Endodermal cell (in vitro differentiated cells): Measurements from ENCODE around the gene IGFBP2. TPM values are rescaled to one million over a fixed set of nuclear protein-coding genes. Genes with fewer than 3 reads are reported as not detected.

ENCODE experiments used
- DNase-seq: peaks from one replicate; pipeline ENCODE4 v3.0.0-alpha.2; 2017
- H3K27ac ChIP-seq: 2 replicates; pipeline ENCODE4 v1.5.1; 2013; ENCODE audit warnings: mild to moderate bottlenecking, low read depth, low read length, moderate library complexity
- H3K27me3 ChIP-seq: 2 replicates; pipeline ENCODE4 v1.6.1; 2013; ENCODE audit warnings: mild to moderate bottlenecking, low read length, moderate library complexity; ENCODE audit not compliant: insufficient read depth, control insufficient read depth, poor library complexity, severe bottlenecking
- H3K36me3 ChIP-seq: 2 replicates; pipeline ENCODE4 v1.7.0; 2013; ENCODE audit warnings: mild to moderate bottlenecking, low read length, moderate library complexity; ENCODE audit not compliant: control insufficient read depth, insufficient read depth
- H3K4me1 ChIP-seq: one replicate; pipeline ENCODE4 v1.7.0; 2013; ENCODE audit warnings: low read length; ENCODE audit not compliant: control insufficient read depth, insufficient read depth
- H3K4me3 ChIP-seq: 2 replicates; pipeline ENCODE4 v1.5.1; 2013; ENCODE audit warnings: mild to moderate bottlenecking, low read length, moderate library complexity
- H3K9ac ChIP-seq: 2 replicates; pipeline ENCODE4 v1.6.1; 2013; ENCODE audit warnings: mild to moderate bottlenecking, low read length, moderate library complexity; ENCODE audit not compliant: poor library complexity, severe bottlenecking; ENCODE audit errors: extremely low read depth
- H3K9me3 ChIP-seq: 2 replicates; pipeline ENCODE4 v1.6.1; 2013; ENCODE audit warnings: mild to moderate bottlenecking, low read length, moderate library complexity; ENCODE audit not compliant: control insufficient read depth
- H3K27ac Mint-ChIP-seq: 2 replicates; pipeline ENCODE4 v1.8.0; 2020; ENCODE audit warnings: mixed read lengths
- H3K27me3 Mint-ChIP-seq: 2 replicates; pipeline ENCODE4 v1.8.0; 2021; ENCODE audit warnings: mild to moderate bottlenecking, mixed read lengths; ENCODE audit not compliant: insufficient read depth
- H3K36me3 Mint-ChIP-seq: 2 replicates; pipeline ENCODE4 v1.8.0; 2020; ENCODE audit warnings: low read depth, mixed read lengths
- H3K4me1 Mint-ChIP-seq: 2 replicates; pipeline ENCODE4 v1.8.0; 2020; ENCODE audit warnings: mixed read lengths
- H3K4me3 Mint-ChIP-seq: 2 replicates; pipeline ENCODE4 v1.8.0; 2020; ENCODE audit warnings: mild to moderate bottlenecking, moderate library complexity, mixed read lengths
- H3K9me3 Mint-ChIP-seq: 2 replicates; pipeline ENCODE4 v1.8.0; 2020; ENCODE audit warnings: mild to moderate bottlenecking, mixed read lengths
- CTCF ChIP-seq: fragments of 200-600 bp; sonication (generic); conservative IDR thresholded peaks from 2 replicates; pipeline ENCODE4 v1.5.0; 2021; ENCODE audit warnings: antibody characterized with exemption, mild to moderate bottlenecking
- WGBS, 2 experiments: methylation state at CpG; one replicate each; pipeline versions ENCODE4 v1.1.5 to v1.1.7; 2013; ENCODE audit warnings: missing lambda C conversion rate in 2 of 2, mixed read lengths in 1 of 2; ENCODE audit not compliant: insufficient coverage in 1 of 2, insufficient read length in 1 of 2; 5-methylcytosine and 5-hydroxymethylcytosine counted together
- total RNA-seq, 2 donors: library from RNA; stranded (reverse); fragmentation: NEBNext Ultra II Directional in 1 of 2; extraction: Animal tissue kit (Norgen Biotek cat#: 25700) in 1 of 2; gene quantifications; 2 replicates in 1 of 2; 3 replicates in 1 of 2; pipeline ENCODE4 v1.2.1, GENCODE V29; 2021

Gene IGFBP2
- total RNA-seq, 2 donors from 2014 or later: 80.8 to 313 TPM

GRCh38 chr2:216601632-216602409 lies 31.4 kb upstream of the IGFBP2 start:
- Mint-ChIP-seq H3K4me1 (peaks cover 23% of the 10 kb centered on the region), H3K9me3 (no peaks in the 10 kb centered on the region), H3K27ac (no peak overlapping the region), H3K27me3 (no peaks in the 10 kb centered on the region), H3K36me3 (no peaks in the 10 kb centered on the region), H3K4me3 (no peak overlapping the region)
- TF ChIP-seq CTCF: no peak
- Histone ChIP-seq H3K4me3 (no peak overlapping the region), H3K9me3 (no peaks in the 10 kb centered on the region), H3K27me3 (no peaks in the 10 kb centered on the region), H3K4me1 (peaks cover 5% of the 10 kb centered on the region), H3K36me3 (no peaks in the 10 kb centered on the region), H3K9ac (no peak overlapping the region), H3K27ac (no peak overlapping the region)
- 89 to 95% methylated on average over 12 of the region's 12 CpGs for WGBS, 2 experiments
- no peak for DNase-seq

DNA sequence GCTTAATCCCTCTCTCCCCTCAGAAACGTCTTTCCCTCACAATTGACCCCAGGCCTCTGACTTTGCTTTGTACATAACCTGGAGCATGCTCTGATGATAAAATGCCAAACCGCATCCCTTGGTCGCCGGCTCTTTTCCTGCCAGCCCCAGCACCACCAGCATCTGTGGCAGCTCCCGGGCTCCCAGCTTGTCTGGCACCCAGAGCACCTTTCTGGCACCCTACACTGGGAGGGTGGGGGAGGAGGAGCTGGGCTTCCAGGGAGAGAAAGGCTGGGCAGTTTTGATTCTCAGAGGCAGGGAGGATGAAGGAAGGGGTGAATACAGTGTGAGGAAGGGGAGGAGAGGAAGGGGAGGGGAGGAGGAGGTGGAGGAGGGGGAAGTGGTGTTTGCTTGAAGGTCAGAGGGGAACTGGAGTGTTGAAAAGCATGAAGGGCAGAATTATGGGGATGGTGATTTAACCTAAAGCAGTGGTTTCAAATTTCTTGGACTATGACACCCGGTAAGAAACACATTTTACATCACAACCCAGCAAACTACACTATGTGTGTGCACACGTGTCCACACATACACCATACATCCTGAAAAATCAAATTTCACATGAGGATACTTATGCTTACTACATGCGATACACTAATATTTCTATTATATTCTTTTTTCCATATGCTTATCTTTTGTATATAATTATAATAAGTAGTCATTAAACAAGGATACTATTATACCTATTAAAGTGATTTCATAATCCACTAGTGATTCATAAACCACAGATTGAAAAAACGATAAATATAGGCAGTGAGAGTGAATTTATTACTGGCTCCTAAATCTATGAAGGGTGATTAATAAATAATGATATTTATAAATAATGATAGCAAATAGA lies 30.0 kb upstream of the IGFBP2 start:
- Histone ChIP-seq H3K4me1 (peaks cover 9% of the 10 kb centered on the region), H3K9me3 (no peaks in the 10 kb centered on the region), H3K36me3 (no peaks in the 10 kb centered on the region), H3K9ac (no peak overlapping the region), H3K27ac (no peak overlapping the region), H3K27me3 (no peaks in the 10 kb centered on the region), H3K4me3 (no peak overlapping the region)
- DNase-seq: no peak
- Mint-ChIP-seq H3K9me3 (no peaks in the 10 kb centered on the region), H3K27me3 (peaks cover 2% of the 10 kb centered on the region), H3K4me3 (no peak overlapping the region), H3K27ac (no peak overlapping the region), H3K4me1 (peaks cover 25% of the 10 kb centered on the region), H3K36me3 (no peaks in the 10 kb centered on the region)
- no peak for TF ChIP-seq CTCF
- WGBS, 2 experiments: 73 to 80% methylated on average over 6 to 7 of the region's 9 CpGs

GRCh38 chr2:216603884-216604245 lies 29.4 kb upstream of the IGFBP2 start:
- peaks cover 25% of the 10 kb centered on the region for H3K4me1 Mint-ChIP-seq
- H3K4me3 Mint-ChIP-seq: no peak overlapping the region
- Histone ChIP-seq H3K27me3 (no peaks in the 10 kb centered on the region), H3K9me3 (no peaks in the 10 kb centered on the region), H3K4me1 (peaks cover 9% of the 10 kb centered on the region), H3K9ac (no peak overlapping the region), H3K4me3 (no peak overlapping the region), H3K27ac (no peak overlapping the region), H3K36me3 (no peaks in the 10 kb centered on the region)
- no peak overlapping the region for H3K27ac Mint-ChIP-seq
- no peak for TF ChIP-seq CTCF
- H3K9me3 Mint-ChIP-seq: no peaks in the 10 kb centered on the region
- H3K36me3 Mint-ChIP-seq: no peaks in the 10 kb centered on the region
- H3K27me3 Mint-ChIP-seq: peaks cover 2% of the 10 kb centered on the region
- DNase-seq: no peak
- 89% methylated on average over 3 of the region's 3 CpGs; no CpG with 5 or more reads in 1 of the 2 experiments for WGBS, 2 experiments
